Breast epithelium (tissue), 4 donors: ENCODE measurements around the gene THAP5. TPM values are rescaled to one million over a fixed set of nuclear protein-coding genes. Genes with fewer than 3 reads are reported as not detected.

Experiments used
- DNase-seq, 2 donors: peaks; one replicate each; pipeline ENCODE4 v3.0.0-alpha.2; 2019; ENCODE audit warnings: low spot score in 2 of 2
- H3K27ac ChIP-seq, 2 donors: fragments of 200-600 bp; sonication (generic) in 1 of 2; one replicate each; pipeline ENCODE4 v1.5.1; 2016 to 2019; ENCODE audit warnings: mild to moderate bottlenecking in 1 of 2
- H3K27me3 ChIP-seq, 2 donors: fragments of 200-600 bp; sonication (generic) in 1 of 2; one replicate each; pipeline versions ENCODE4 v1.5.1 to v1.6.0; 2017 to 2019; ENCODE audit warnings: control low read depth in 1 of 2, mild to moderate bottlenecking in 1 of 2
- H3K36me3 ChIP-seq: fragments of 200-600 bp; one replicate; pipeline ENCODE4 v1.5.1; 2019
- H3K4me1 ChIP-seq, 2 donors: fragments of 200-600 bp; sonication (generic); one replicate each; pipeline ENCODE4 v1.5.1; 2016 to 2019; ENCODE audit warnings: control low read depth in 1 of 2
- H3K4me3 ChIP-seq, 3 donors: fragments of 200-600 bp; sonication (generic); 1 replicate in 2 of 3; 2 replicates in 1 of 3; pipeline ENCODE4 v1.5.1; 2016 to 2019; ENCODE audit warnings: mild to moderate bottlenecking in 3 of 3, moderate library complexity in 2 of 3
- H3K9me3 ChIP-seq, 2 donors: fragments of 200-600 bp; sonication (generic) in 1 of 2; one replicate each; pipeline ENCODE4 v1.5.1; 2016 to 2019; ENCODE audit warnings: control low read depth in 1 of 2
- POLR2A ChIP-seq: fragments of 450-650 bp; IDR thresholded peaks from one replicate; pipeline ENCODE4 v1.6.1; 2016; ENCODE audit warnings: antibody characterized with exemption, mild to moderate bottlenecking, moderate library complexity
- POLR2AphosphoS5 ChIP-seq, 3 donors: sonication (generic); formaldehyde crosslinking; IDR thresholded peaks; one replicate each; pipeline ENCODE4 v1.6.1; 2017; ENCODE audit warnings: antibody characterized with exemption in 3 of 3
- intact Hi-C: fragments of 100-400 bp; cut with DNase I; formaldehyde crosslinking; loops from one replicate; pipeline ENCODE4 v1.15.1; 2023; ENCODE audit warnings: low total_unique reads
- total RNA-seq, 3 donors: library from RNA; depleted of rRNA; stranded (reverse); fragments of >200 nt; gene quantifications; one replicate each; pipeline ENCODE4 v1.1.0, GENCODE V29; 2016
- TF ChIP-seq, protein P1 (sequence below), 3 donors: fragments of 450-650 bp; IDR thresholded peaks; one replicate each; pipeline ENCODE4 v1.5.1; 2016 to 2017; ENCODE audit warnings: antibody characterized with exemption in 3 of 3, mild to moderate bottlenecking in 3 of 3, moderate library complexity in 3 of 3

THAP5 gene
- total RNA-seq, 3 donors from 2014 or later: 19.4 to 35.6 (median 24.6) TPM

DNA sequence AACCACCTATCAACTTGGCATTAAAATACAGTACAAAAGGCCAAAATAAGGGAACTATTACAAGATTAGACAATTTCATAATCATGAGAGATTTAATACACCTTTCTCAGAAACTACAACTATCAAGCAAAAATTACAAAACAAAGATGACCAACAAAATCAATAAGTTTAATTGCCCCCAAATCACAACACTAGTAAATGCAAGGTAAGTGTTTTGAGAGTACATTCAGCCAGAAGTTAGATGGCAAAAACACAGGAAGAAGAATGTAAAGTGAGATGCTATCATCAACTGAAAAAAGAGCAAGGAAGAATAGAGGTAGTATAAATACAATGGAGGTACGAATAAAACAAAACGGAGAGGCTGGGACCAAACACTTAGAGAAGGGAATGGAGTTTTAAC is 46.7 kb downstream of the THAP5 start:
- H3K4me1 ChIP-seq: peaks cover 0 to 11% of the 10 kb centered on the region in 2 donors
- DNase-seq: no peak
- H3K36me3 ChIP-seq: peaks cover 2% of the 10 kb centered on the region
- H3K27me3 ChIP-seq: no peaks in the 10 kb centered on the region
- intact Hi-C loops: no loop called here
- no peak overlapping the region for H3K27ac ChIP-seq
- H3K4me3 ChIP-seq: no peak overlapping the region
- peaks cover 0 to 5% of the 10 kb centered on the region in 2 donors for H3K9me3 ChIP-seq
- TF ChIP-seq POLR2A: no peak
- TF ChIP-seq, protein P1, sequence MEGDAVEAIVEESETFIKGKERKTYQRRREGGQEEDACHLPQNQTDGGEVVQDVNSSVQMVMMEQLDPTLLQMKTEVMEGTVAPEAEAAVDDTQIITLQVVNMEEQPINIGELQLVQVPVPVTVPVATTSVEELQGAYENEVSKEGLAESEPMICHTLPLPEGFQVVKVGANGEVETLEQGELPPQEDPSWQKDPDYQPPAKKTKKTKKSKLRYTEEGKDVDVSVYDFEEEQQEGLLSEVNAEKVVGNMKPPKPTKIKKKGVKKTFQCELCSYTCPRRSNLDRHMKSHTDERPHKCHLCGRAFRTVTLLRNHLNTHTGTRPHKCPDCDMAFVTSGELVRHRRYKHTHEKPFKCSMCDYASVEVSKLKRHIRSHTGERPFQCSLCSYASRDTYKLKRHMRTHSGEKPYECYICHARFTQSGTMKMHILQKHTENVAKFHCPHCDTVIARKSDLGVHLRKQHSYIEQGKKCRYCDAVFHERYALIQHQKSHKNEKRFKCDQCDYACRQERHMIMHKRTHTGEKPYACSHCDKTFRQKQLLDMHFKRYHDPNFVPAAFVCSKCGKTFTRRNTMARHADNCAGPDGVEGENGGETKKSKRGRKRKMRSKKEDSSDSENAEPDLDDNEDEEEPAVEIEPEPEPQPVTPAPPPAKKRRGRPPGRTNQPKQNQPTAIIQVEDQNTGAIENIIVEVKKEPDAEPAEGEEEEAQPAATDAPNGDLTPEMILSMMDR (IDR thresholded peaks at IDR 0.05): no peak
- TF ChIP-seq POLR2AphosphoS5 (IDR thresholded peaks at IDR 0.05): no peak

DNA sequence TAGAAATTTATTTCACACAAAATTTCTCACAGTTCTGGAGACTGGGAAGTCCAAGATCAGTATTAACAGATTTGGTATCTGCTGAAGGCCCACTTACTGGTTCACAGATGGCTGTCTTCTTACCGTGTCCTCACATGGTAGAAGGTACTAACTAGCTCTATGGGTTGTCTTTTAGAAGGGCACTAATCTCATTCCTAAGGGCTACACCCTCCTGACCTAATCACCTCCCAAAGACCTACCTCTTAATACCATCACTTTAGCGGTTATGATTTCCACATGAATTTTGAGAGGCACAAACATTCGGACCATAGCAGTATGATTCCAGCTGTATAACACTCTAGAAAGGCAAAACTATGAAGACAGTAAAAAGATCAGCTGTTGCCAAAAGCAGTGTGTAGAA is 51.6 kb downstream of the THAP5 start:
- no peaks in the 10 kb centered on the region for H3K4me1 ChIP-seq
- no peaks in the 10 kb centered on the region for H3K27me3 ChIP-seq
- TF ChIP-seq POLR2A (no peak), POLR2AphosphoS5 (IDR thresholded peaks at IDR 0.05) (no peak)
- TF ChIP-seq, protein P1 (IDR thresholded peaks at IDR 0.05): no peak
- peaks cover 0 to 5% of the 10 kb centered on the region in 2 donors for H3K9me3 ChIP-seq
- H3K27ac ChIP-seq: no peak overlapping the region
- H3K4me3 ChIP-seq: no peak overlapping the region
- DNase-seq: no peak
- peaks cover 5% of the 10 kb centered on the region for H3K36me3 ChIP-seq
- intact Hi-C loops: no loop called here

DNA sequence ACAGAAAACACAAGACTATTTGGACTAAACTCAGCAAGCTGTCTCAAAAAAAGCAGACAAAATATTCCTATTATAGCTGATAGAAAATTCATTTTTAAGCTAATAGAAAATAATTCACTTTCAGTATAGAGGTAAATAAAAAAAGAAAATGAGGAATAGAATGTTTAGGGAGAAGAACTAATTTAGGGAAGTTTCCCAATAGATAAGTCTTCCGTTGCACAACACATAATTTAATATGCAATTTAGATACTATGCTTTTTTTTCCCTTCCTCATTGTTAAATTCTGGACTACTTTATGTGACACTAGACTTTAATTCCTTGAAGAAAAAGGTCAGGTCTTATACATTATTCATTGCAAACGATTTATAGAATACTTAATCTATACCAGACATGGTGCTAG is 53.9 kb downstream of the THAP5 start:
- Histone ChIP-seq H3K27me3 (no peaks in the 10 kb centered on the region), H3K4me3 (no peak overlapping the region), H3K4me1 (no peaks in the 10 kb centered on the region), H3K36me3 (peaks cover 5% of the 10 kb centered on the region), H3K9me3 (peaks cover 0 to 5% of the 10 kb centered on the region in 2 donors), H3K27ac (no peak overlapping the region)
- intact Hi-C loops: no loop called here
- no peak for DNase-seq
- TF ChIP-seq, protein P1 (IDR thresholded peaks at IDR 0.05): no peak
- TF ChIP-seq POLR2AphosphoS5 (IDR thresholded peaks at IDR 0.05) (no peak), POLR2A (no peak)

DNA sequence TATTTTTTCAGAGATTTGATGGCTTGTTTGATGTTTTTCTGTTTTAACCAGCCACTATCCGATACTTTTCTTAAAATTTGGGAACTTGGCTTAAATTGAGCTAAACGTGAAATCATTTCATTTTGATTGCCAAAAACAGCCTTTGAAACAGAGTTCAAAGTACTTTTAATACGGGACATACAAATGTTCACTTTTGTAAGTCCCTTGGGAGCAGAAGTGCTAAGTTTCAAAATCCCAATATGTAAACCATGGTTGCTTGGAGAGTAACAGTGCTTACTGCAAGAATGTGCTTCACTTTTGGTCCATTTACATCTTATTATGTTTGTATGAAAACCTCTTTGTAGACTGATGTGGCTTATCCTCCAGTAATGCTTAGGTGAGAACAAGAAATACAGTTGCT is 54.5 kb downstream of the THAP5 start:
- H3K9me3 ChIP-seq: peaks cover 0 to 5% of the 10 kb centered on the region in 2 donors
- TF ChIP-seq, protein P1 (IDR thresholded peaks at IDR 0.05): no peak
- TF ChIP-seq POLR2A: no peak
- TF ChIP-seq POLR2AphosphoS5 (IDR thresholded peaks at IDR 0.05): no peak
- DNase-seq: no peak
- no peaks in the 10 kb centered on the region for H3K4me1 ChIP-seq
- no peaks in the 10 kb centered on the region for H3K27me3 ChIP-seq
- no peak overlapping the region for H3K4me3 ChIP-seq
- intact Hi-C loops: no loop called here
- no peak overlapping the region for H3K27ac ChIP-seq
- peaks cover 5% of the 10 kb centered on the region for H3K36me3 ChIP-seq

Other genes with a start within 250 kb of the THAP5 start
- 10 to 100 TPM in 1 of 3 donors, 1 to 10 TPM in 2; 3.3 to 62.4 (median 4.2) TPM for gene NRCAM, start 113.3 kb downstream of the THAP5 start, total RNA-seq
- 10 to 100 TPM; 36.1 to 48.6 (median 48.5) TPM for gene PNPLA8, start 43.6 kb downstream of the THAP5 start, total RNA-seq
- gene DNAJB9, start 168 bp upstream of the THAP5 start, total RNA-seq: 10 to 100 TPM; 36.3 to 51.2 (median 41.0) TPM